Stimulated activated CD4-positive, alpha-beta T cell treated with anti-CD3 and anti-CD28 coated beads, Interleukin-1b, Interleukin-23, amount 100 ng/mL, for 48 hours (primary cell): ENCODE data around the gene REEP6.
"Not testable (repeated sequence)": the region's sequence is repeated elsewhere in the genome, so short reads cannot be mapped to it uniquely, and the experiment has no call there.

ENCODE experiments used
- DNase-seq: peaks from one replicate; pipeline ENCODE4 v3.0.0-alpha.2; 2020

REEP6 gene

DNA sequence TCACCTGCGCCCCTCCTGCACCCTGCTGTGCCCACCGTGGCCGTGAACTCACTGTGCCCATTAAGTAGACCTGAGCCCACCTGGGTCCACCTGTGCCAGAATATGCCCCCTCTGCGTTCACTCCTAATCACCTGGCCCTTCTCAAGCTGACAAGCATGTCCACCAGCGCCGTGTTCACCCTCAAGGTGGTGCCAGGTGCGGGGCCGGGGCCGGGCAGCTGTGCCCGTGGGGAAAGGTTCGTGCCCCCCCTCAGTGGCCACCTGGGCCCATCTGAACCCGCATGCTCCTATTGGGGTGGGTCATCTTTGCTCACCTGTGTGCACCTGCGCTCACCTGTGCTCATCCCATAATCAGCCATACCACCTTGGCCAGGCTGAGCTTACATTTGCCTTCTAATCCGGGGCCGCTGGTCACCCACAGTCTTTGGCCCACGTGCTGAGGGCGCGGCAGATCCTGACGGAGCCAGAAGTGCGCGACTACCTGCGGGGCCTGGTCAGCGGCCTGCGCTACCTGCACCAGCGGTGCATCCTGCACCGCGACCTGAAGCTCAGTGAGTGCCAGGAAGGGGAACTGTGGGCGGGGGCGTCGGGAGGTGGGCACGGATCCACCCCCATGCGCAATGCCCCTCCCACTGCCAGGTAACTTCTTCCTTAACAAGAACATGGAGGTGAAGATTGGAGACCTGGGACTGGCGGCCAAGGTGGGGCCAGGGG, 35.2 kb downstream of the REEP6 start:
- DNase-seq = no peak

DNA sequence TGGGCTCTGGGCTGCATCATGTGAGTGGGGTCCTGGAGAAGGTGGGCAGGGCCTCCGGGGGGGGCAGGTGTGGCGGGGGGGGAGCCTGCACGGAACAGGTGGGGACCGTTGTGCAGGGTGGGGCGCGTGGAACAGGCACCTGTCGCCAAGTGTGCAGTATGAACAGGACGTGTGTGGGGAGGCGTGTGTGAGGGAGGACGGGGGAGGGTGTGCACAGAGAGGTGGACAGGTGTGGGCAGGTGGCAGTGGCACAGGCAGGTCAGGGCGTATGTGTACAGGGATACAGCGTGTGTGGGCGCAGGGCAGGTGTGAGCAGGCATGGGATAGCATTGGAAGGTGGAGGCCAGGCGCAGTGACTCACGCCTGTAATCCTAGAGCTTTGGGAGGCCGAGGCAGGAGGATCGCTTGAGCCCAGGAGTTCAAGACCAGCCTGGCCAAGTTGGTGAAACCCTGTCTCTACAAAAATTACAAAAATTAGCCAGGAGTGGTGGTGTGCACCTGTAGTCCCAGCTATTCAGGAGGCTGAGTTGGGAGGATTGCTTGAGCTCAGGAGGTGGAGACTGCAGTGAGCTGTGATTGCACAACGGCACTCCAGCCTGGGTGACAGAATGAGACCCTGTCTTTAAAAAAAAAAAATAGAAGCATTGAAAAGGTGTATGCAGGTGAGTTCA, 36.1 kb downstream of the REEP6 start:
- DNase-seq = no peak

DNA sequence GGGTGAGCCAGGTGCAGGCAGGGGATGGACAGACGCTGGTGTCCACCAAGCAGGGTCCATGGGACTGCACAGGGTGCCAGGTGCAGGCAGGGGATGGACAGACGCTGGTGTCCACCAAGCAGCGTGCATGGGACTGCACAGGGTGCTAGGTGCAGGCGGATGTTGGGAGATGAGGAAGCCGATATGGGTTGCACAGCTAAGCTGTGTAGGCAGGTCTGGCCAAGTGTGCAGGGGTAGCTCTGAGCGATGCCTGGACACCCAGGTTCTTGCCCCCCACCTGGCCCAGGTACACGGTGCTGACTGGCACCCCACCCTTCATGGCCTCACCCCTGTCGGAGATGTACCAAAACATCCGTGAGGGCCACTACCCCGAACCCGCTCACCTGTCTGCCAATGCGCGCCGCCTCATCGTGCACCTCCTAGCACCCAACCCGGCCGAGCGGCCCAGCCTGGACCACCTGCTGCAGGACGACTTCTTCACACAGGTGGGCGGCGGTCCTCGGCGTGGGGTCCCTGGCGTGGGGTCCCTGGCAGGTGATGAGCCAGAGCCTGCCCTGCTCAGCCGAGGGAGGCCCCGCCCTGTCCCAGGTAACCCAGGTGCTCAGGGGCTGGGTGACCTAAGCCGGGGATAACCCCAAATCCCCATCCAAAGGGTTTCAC, 36.8 kb downstream of the REEP6 start:
- DNase-seq = no peak

DNA sequence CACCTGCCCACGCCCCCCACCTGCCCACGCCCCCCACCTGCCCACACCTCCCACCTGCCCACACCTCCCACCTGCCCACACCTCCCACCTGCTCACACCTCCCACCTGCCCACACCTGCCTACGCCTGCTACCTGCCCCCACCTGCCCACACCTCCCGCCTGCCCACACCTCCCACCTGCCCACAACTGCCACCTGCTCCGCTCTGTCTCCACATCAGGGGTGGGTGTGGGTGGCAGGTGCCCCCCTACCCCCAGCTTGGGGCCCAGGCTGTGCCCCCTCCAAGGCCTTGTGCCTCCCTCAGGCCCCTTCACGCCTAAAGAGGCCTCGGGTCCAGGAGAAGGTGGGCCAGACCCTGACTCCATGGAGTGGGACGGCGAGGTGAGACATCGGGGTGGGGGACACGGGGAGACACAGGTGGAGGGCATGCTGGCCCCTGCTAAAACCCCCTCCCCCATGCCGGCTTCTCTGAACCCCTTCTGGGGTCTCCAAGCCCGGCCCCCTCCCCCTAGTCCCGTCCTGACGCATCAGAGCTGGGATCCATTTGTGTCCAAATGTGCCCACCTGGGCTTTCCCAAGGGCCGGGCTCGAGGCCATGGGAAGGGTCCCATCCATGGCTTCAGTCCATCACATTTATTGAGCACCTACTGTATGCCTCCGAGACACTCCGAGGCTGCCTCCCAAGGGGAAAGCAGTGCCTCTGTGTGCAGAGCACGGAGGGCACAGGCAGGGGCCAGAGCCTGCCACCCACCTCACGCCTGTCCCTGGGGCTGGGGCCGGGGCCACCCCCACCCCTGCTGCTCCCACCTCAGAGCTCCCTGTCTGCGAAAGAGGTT, 37.8 kb downstream of the REEP6 start:
- no peak for DNase-seq

DNA sequence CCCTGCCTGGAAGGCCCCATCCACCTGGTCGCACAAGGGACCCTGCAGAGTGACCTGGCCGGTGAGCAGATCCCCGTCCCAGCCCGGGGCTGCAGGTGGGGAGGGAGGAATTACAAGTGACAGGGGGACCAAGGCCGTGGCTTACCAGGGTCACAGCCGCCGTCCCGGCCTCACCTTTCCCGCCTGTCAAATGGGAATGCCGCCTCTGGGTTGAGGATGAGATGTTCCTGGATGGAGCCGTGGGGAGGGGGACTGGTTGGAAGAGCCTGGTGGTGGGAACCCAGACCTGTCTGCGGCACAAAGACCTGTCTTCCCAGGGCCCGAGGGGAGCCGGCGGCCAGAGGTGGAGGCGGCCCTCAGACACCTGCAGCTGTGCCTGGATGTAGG, 38.4 kb downstream of the REEP6 start:
- DNase-seq = no peak

DNA sequence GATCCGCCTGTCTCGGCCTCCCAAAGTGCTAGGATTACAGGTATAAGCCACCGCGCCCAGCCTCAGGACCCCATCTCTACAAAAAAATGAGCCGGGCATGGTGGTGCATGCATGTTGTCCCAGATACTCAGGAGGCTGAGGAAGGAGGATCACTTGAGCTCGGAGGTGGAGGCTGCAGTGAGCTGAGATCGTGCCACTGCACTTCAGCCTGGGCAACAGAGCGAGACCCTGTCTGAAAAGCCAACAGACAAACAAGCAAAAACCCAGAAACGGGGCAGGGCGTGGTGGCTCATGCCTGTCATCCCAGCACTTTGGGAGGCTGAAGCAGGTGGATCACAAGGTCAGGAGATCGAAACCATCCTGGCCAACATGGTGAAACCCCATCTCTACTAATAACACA, 39.9 kb downstream of the REEP6 start:
- DNase-seq = not testable (repeated sequence)

DNA sequence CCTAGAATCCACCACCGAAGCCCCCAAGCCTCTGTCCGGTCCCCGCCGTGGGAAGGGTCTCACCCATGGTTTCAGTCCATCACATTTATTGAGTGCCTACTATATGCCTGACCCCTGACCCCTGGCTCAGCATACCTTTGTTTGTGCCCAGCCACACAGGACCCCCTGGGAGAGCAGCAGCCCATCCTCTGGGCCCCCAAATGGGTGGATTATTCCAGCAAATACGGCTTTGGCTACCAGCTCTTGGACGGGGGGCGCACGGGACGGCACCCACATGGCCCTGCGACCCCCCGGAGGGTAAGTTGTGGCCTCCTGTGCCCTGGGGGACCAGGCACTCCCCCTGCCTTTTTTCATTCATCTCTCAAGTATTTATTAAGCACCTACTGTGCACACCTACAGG, 40.6 kb downstream of the REEP6 start:
- no peak for DNase-seq

DNA sequence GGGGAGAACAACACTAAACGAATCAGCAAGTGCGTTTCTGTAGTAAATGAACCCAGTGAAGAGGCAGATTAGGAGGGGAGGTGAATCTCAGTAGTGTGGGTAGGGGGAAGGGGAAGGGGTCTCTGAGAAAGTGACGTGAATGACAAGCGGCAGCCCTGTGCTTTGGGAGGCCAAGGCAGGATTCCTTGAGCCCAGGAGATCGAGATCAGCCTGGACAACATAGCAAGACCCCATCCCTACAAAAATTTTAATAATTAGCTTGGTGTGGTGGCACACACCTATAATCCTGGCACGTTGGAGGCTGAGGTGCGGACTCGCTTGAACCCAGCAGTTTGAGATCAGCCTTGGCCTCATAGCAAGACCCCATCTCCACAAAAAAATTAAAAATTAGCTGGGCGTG, 41.0 kb downstream of the REEP6 start:
- no peak for DNase-seq

DNA sequence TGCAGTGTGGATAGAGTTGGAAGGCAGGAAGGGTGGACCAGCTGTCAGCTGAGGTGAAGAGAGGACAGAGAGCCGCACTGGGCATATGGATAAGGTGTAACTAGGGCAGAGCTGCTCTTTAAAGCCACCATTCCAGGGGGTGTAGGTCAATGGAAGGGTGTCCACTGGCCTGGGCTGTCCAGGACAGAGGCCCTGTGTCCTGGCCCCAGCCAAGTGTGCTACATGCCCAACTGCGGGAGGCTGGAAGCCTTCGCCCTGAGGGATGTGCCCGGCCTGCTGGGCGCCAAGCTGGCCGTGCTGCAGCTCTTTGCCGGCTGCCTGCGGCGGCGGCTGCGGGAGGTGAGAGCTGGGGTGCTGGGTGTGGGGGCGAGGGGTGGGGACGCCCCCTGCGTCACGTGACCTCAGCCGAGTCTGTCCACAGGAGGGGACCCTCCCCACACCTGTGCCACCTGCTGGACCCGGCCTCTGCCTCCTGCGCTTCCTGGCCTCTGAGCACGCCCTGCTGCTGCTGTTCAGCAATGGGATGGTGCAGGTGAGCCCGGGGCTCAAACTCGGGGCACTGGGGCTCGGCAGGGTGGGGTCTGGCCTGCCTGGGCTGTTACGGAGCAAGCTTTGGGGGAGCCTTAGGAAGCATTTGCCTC, 42.6 kb downstream of the REEP6 start:
- DNase-seq = no peak

DNA sequence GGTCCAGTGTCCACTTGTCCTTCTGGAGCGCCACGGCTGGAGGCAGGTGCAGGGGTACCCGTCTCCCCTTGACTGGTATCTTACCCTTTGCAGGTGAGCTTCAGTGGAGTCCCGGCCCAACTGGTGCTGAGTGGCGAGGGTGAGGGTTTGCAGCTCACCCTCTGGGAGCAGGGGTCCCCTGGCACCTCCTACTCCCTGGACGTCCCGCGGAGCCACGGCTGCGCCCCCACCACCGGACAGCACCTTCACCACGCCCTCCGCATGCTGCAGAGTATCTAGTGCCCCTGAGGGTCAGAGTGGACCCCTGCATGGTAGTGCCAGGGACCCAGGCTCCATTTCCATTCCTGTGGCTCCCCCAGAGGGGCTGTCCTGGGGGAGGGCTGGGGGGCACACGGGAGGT, 44.0 kb downstream of the REEP6 start:
- DNase-seq = no peak

DNA sequence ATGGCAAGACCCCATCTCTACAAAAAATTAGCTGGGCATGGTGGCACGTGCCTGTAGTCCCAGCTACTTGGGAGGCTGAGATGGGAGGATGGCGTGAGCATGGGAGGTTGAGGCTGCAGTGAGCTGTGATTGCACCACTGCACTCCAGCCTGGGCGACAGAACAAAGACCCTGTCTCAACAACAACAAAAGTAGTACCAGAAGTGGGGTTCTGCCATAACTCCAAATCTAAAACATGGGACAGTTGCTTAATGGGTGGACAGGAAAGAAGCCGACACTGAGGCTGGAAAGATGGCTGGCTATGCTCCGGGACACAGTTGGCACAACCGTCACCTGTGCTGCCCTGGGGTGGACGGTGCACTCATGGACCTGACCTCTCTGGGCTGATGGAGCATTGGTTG, 44.7 kb downstream of the REEP6 start:
- not testable (repeated sequence) for DNase-seq

DNA sequence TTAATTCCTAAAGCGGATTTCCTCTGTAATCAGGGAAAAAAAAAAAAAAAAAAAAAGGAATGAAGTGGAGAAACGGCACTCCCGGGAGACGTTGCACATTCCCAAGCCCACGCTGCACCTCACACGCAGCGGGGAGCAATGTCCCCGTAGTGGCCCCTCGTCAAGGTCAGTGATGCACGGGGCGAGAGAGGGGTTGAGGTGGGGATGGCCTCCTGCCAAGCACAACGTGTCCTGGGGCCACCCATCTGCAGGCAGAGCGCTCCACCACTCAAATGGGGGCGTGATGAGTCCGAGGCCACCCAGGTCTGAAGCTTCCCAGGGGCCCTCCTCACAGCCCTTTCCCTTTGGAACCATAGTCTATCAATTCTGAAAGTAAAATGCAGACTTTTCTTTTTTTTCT, 48.0 kb downstream of the REEP6 start:
- no peak for DNase-seq

DNA sequence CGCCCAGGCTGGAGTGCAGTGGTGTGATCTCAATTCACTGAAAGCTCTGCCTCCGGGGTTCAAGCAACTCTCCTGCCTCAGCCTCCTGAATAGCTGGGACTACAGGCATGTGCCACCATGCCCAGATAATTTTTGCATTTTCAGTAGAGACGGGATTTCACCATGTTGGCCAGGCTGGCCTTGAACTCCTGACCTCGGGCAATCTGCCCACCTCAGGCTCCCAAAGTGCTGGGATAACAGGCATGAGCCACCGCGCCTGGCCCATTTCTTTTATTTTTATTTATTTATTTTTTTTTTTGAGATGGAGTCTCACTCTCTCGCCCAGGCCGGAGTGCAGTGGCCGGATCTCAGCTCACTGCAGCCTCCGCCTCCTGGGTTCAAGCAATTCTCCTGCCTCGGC, 48.8 kb downstream of the REEP6 start:
- DNase-seq = not testable (repeated sequence)

DNA sequence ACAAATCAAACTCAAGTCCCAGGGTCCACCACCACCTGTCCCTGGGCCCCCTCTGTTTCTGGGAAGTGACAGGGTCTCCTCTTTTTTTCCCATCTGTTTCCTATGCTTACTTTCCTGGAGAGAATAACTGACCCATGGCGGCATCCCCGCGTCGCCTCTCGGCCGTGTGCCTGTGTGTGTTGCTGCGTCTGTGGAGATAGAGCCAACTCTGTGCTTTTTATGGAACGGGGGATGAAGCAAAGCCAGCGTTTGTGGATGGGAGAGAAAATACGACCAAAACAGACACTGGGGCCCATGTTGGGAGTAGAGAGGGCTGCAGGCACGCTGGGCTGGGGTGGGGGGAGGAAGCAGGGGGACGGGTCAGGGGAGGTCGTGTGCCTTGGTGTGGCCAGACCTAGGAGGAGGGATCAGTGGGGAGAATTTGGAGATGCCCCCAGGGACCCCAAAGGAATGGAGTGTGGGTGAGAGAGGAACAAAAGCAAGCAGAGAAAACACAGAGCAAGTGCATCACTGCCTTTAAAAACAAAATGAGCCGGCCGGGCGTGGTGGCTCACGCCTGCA, 49.5 kb downstream of the REEP6 start:
- no peak for DNase-seq
